ENCODE data around the gene OBSCN.

The OBSCN gene

DNA sequence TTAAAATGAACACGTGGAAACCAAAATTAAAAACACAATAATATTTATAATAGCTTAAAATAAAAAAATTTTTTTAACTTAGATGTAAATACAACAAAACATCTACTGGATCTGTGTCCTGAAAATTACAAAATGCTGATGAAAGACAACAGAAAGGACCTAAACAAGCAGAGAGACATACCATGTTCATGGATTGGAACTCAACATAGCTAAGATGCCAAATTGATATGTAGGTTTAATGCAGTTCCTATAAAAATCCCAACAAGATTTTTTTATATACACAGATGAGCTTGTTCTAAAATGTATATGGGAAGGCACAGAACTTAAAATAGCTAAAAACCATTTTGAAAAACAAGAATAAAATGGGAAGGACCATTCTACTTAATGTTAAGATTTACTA, 117.4 kb downstream of the OBSCN start:
- no peak for DNase-seq

DNA sequence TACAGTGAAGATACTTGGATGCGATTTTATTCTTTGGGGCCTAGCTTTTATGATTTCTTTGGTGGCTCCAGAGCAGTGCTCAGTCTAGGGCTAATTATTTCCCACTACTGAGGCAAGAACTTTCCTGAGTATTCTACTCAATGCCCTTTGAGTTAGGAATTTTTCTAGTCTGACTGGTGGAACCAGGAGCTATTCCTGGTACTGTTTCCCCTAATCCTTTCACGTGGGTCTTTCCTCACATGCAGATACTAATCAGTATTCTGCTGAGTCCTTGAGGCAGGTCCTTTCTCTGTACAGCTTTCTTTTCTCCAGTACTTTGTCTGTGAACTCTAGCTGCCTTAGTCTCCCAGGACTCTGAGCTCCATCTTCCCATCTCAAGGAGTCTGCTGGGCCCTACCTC, 122.0 kb downstream of the OBSCN start:
- no peak for DNase-seq

DNA sequence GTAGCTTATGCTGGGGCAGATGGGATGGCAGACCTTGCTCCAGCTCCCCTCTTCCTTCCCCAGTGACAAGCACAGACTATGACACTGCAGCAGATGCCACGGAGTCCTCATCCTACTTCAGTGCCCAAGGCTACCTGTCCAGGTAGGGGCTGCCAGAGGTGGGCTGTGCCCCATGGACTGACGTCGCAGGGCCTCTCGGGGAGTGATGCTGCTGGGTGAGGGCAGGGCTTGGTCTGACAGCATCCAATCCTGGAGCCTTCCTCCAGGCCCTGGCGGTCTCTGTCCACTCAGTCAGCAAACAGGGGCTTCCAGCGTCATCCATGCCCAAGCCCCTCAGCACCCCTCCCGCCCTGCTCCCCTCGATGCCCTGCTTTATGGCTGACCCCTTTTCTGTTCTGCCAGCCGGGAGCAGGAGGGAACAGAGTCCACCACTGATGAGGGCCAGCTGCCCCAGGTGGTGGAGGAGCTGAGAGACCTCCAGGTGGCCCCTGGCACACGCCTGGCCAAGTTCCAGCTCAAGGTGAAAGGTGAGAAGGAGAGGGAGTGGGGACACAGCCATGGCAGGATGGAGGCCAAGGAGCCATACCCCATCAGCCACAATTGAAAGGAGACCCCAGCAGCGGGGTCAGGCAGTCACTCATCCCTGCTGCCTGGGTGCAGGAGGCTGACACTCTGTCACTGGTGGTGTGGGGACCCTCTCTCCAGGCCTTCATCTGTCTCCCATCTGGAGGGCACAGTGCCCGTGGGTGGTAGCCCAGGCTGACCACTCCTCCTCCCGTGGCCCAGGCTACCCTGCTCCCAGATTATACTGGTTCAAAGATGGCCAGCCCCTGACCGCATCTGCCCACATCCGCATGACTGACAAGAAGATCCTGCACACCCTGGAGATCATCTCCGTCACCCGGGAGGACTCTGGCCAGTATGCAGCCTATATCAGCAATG, 125.2 kb downstream of the OBSCN start:
- DNase-seq: no peak

DNA sequence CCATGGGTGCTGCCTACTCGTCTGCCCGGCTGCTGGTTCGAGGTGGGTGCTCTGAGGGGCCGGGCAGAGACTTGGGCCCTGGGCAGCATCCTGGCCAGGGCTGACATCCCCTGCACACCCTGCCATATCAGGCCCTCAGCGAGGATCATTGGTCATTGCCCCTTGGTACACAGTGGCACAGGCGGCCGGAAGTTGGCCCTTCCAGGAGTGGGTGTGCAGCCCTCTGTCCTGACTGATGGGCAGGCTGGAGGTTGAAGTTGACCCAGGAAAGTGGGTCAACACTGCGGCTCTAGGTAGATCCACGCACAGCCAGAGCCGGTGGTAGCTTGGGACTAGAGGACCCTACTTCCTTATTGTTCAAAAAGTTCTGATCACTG, 125.9 kb downstream of the OBSCN start:
- DNase-seq: no peak

DNA sequence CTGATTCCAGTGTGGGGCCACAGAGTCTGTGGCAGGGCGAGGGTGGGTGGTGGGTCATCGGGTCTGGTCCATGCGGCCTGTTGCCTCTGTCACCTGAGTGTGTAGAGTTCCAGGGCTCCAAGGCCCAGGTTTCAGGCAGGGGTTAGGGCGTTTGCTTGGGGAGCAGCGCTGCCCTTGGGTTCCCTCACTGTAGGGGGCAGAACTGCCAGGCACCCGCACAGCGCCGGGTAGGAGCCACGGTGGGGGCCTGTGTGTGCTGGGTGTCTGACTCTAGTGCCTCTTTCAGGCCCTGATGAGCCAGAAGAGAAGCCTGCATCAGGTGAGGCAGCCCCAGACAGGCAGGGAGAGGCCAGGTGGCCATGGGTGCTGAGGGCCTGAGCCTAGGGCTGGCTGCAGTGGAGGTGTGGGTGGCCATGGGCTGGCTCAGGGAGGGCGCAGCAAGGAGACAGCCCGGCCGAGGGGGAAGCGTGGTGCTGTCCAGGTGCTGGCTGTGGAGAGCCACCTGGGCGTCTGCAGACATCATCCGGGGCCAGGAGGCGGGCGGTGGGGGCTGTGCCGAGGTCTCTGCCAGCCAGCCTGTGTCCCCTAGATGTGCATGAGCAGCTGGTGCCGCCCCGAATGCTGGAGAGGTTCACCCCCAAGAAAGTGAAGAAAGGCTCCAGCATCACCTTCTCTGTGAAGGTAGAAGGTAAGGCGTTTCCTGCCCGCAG, 126.5 kb downstream of the OBSCN start:
- no peak for DNase-seq

DNA sequence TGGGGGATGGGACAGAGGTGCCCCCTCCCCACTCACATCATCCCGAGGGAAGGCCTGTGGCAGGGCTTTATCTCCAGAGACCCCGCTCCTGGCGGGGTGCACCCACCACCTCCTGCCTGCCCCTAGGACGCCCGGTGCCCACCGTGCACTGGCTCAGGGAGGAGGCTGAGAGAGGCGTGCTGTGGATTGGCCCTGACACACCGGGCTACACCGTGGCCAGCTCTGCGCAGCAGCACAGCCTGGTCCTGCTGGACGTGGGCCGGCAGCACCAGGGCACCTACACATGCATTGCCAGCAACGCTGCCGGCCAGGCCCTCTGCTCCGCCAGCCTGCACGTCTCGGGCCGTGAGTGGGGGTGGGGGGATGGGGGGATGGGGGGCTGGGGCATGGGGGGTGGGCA, 127.1 kb downstream of the OBSCN start:
- DNase-seq: no peak

DNA sequence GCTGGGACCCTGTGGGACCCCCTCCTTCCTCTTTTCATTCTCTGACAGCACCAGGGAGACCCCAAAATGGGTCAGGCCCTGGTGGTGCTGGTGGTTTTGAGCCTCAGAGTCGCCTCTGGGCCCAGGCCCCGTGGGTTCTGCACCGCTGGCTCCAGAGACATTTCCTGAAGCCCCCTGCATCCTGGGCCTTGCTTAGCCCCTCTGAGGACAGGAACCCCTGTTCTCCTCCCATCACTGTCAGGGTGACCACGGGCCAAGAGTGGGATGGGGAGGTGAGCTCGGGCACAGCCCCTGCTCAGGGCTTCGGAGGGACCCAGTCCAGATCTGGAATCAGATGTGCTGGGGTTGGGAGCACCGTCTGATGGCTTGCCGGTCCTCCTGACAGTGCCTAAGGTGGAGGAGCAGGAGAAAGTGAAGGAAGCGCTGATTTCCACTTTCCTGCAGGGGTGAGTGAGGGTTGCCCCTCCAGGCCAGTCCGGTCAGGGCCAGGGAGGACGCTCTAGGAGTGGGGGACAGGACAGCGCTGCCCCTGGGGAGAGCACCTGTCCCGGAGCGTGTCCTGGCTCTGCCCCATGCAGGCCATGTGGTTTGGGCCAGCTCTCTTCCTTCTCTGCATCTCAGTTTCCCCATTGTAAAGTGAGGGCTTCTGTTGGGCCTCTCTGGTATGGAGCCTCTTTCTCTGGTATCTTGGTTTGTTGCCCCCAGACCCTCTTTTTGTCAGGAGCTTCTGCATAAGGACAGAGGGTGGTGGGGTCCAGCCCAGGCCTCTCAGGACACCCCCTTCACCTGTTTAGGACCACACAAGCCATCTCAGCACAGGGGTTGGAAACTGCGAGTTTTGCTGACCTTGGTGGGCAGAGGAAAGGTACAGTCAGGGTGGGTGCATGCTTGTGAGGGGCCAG, 127.8 kb downstream of the OBSCN start:
- no peak for DNase-seq

DNA sequence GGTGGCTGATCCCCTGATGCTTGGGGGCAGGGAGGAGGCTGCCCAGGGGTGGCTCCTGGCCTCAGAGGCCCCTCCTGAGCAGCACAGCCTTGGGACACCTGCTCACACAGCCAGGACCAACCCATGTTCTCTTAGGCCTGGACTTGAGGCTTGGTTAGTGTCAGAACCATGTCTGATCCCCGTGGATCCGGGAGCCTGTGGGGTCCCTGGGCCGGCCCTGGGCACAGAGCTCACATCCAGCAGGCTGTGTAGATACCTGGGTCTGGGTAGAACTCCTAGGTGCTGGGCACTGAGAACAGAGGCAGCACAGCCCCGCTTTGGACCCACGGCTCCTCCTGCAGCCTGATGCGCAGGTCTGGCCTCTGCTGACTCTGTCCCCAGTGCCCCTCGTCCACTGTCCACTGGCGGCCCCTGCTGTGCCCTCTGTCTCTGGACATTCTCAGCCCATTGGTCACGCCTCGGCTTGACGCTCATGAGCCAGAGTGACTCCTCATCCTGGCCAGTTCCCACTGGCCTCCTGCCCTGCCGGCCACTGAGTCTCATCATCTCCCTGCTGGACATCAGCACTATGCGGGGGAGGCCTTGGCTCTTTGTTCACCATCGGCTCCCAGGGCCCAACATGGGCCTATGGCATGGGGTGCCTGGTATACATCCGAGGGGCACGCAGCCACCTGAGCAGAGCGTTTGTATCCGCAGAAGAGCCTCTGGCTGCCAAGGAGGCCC, 128.6 kb downstream of the OBSCN start:
- no peak for DNase-seq

DNA sequence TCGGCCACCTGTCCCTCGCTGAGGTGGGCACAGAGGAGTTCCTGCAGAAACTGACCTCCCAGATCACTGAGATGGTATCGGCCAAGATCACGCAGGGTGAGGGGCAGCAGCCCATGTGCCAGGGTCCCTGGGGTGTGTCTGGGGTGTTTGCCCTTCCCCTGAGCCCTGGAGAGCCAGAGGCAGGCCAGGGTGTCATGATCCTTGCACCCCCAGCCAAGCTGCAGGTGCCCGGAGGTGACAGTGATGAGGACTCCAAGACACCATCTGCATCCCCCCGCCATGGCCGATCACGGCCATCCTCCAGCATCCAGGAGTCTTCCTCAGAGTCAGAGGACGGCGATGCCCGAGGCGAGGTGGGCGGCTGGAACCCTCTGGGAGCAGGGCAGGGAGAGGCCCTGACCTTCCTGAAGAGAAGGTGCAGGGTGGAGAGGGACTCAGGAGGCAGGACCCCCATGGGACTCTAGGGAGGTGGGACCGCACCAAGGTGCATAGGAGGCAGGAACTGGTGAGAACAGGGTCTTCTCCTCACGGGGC, 129.3 kb downstream of the OBSCN start:
- DNase-seq: no peak

DNA sequence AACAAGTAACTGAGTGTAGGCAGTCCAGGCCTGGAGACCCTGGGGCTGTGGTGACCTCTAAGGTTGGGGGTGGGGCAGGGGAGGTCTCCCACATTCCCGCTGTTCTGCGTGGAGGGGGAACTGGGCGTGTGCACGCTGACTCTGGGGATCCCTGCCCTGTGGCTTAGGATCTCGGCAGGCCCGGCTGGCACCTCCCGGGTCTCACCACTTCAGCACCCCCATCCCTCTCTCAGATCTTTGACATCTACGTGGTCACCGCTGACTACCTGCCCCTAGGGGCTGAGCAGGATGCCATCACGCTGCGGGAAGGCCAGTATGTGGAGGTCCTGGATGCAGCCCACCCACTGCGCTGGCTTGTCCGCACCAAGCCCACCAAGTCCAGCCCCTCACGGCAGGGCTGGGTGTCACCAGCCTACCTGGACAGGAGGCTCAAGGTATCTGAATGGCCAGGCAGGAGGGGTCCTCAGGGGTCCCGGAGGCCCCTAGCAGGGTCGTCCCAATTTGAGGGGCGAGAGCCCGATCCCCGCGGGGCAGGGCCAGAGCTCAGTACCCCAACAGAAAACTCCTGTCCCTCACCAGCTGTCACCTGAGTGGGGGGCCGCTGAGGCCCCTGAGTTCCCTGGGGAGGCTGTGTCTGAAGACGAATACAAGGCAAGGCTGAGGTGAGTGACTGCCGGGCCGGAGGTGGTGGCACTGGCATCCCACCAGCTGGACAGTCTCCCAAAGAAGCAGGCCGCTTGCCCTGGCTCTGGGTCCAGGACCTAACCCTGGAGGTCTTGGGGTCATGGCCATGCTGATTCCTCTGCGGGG, 130.1 kb downstream of the OBSCN start:
- no peak for DNase-seq

DNA sequence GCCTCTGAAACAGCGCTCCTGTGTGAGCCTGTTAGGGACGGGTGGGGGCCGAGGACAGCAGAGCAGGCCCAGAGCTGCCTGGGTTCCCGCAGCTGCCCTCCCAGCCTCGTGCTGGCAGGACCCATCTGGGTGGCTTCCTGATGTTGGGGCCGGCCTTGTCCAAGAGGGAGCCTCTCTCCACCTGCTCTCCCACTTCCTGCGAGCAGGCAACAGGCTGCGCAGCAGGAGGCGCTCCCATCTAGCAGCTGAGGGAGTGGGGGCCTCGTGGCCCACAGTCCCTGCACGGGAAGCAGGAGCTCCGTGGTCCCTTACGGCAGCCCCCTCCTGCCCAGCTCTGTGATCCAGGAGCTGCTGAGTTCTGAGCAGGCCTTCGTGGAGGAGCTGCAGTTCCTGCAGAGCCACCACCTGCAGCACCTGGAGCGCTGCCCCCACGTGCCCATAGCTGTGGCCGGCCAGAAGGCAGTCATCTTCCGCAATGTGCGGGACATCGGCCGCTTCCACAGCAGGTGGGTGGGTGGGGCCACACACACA, 130.7 kb downstream of the OBSCN start:
- DNase-seq: no peak

DNA sequence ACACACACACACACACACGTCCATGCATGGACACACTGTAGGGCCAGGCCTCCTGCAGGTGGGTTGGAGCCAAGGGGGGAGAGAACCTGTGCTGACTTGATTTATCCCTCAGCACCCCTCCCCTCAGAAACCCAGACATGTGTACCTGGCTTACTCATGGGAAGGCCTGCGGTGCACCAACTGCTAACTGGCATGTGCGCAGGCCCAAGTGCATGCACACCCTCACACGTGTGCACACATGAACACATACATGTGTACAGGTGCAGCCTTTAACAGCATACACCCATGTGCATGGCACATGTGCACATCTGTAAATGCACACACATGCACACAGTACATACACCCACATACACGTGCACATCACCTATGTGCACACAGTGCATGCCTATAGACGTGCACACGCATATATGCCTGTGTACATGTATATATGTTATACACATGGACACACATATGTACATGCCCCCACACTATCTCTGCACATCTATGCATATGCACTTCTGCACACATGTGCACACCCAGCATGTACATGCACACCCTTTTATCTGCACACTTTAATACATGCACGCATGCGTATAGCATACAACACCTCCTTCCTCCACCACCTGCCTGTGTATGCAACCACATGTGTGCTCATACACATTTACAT, 131.3 kb downstream of the OBSCN start:
- DNase-seq: no peak

DNA sequence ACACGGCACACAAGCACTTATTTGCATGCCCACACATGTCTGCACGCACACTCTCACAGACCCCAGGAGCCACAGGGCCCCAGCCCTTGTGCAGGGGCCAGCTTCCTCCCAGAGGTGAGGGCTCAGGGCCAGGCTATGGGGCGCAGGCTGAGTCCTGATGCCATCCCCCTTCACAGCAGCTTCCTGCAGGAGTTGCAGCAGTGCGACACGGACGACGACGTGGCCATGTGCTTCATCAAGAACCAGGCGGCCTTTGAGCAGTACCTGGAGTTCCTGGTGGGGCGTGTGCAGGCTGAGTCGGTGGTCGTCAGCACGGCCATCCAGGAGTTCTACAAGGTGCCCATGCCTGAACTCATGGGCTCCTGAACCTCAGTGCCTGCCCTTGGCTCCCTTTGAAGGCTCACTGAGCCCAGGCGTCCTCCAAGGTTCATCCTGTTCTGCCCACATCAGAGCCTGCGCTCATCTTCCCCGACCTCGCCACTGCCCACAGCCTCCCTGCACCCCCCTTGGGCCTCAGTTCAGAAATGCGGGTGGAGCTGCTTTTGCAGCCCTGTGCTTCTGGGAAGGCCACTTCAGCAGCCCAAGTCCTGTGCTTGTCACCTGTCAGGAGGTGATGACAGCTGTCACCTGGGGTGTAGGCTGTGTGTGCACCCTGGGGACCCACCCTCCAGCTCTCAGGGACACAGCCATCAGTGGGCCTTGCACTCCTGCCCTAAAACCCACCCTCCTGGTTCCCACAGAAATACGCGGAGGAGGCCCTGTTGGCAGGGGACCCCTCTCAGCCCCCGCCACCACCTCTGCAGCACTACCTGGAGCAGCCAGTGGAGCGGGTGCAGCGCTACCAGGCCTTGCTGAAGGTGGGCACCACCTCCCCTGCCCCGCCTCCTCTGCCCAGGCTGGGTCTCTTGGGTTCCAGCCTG, 132.2 kb downstream of the OBSCN start:
- no peak for DNase-seq

DNA sequence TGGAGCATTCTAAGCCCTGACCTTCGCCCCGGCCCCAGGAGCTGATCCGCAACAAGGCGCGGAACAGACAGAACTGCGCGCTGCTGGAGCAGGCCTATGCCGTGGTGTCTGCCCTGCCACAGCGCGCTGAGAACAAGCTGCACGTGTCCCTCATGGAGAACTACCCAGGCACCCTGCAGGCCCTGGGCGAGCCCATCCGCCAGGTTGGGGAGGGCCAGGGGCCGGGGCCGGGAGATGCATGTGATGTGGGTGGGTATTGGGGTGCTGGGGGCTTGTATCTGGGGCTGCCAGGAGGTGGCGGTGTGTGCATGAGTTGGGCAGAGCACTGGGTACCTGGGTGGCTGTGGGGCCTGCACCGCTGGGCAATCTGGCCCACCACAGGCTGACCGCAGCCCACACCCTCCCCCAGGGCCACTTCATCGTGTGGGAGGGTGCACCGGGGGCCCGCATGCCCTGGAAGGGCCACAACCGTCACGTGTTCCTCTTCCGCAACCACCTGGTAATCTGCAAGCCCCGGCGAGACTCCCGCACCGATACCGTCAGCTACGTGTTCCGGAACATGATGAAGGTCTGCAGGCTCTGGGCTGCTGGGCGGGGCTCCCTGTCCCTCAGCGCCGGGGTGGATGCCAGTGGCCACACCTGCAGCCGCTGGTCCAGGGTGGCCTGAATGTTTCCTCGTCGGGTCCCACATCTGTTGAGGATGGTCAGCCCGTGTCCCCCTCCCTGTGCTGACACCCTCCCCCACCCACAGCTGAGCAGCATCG, 133.0 kb downstream of the OBSCN start:
- no peak for DNase-seq

DNA sequence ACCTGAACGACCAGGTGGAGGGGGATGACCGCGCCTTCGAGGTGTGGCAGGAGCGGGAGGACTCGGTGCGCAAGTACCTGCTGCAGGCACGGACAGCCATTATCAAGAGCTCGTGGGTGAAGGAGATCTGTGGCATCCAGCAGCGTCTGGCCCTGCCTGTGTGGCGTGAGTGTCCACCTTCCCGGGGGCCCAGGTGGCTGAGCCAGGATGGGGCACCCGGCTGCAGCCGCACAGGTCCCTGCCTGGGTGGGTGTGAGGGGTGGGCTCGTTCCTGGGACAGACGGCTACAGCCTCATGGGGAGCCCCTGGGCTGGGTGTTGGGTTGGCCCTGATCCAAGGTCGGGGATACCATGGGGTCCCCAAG, 133.6 kb downstream of the OBSCN start:
- DNase-seq: no peak

DNA sequence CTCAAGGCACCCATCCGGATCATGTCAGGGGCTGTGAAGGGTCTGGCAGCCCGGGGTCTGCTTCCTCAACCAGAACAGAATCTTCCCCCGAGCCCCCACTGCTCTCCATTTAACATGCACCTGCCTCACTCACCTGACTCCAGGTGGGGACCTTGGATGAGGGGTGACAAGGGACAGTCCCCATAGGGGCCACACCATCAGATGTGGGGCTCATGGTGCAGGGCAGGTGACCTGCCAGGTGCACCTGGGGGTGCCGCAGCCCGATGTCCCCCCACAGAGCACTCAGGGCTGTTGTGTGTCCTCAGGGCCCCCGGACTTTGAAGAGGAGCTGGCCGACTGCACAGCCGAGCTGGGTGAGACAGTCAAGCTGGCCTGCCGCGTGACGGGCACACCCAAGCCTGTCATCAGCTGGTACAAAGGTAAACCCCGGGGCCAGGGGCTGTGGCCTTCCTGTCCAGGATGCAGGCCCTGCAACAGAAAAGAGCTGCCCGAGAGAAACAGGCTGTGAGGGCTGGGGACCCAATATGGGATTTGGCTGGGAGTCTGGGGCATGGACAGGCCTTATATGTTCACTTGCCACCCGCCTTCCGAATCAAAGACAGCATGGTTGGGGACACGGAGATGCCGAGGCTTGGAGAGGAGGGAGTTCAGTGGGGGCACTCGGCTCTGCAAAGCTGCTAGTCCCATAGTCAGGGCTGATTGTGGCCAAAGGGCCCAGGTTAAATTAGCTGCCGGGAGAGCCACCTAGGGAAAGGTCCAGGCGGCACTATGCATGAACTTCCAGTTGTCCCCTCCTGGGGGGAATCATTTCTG, 134.2 kb downstream of the OBSCN start:
- DNase-seq: no peak

DNA sequence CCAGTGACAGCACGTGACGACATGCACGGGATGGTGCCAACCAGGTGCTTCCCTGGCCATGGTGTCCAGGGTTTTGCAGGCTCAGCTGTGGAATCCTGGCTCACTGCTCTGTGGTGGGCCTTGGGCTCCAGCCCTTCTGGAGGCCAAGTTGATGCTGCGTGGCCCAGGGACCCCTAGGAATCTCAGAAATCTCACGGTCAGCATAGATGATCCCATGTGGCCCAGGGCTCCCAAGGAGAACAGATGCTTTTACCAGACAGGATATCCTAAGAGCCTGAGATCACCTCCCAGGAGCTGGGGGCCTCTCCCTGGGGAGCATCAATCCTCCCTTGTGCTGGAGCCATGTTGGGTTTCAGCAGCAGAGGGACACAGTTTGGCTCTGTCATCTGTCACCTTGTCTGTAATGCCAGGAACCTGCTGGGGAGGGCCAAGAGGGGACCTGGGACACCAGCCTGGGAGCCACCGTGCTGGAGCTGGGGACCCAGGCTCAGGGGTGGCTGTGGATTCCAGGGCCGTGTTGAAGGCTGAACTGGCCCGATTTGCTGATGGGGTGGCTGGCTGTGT, 134.9 kb downstream of the OBSCN start:
- no peak for DNase-seq
